ENCODE data around the gene FBN3.
A peak's percentile ranks its signal among the peaks of the same experiment; 100 is the strongest.
"Not testable (repeated sequence)": the region's sequence is repeated elsewhere in the genome, so short reads cannot be mapped to it uniquely, and the experiment has no call there.

FBN3 gene

DNA sequence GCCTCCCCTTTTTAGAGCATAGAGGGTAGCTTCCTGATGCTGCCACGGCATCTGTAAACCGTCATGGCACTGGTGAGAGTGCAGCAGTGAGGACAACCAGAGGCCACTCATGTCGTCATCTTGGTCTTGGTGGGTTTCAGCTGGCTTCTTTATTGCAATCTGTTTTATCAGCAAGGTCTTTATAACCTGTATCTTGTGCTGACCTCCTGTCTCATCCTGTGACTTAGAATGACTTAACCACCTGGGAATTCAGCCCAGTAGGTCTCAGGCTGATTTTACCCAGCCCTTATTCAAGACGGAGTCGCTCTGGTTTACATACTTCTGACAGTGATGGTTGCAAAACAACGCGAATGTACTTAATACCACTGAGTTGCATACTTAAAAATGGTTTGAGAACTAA lies 14.4 kb upstream of the FBN3 start:
- no peak overlapping the region for H3K4me3 ChIP-seq (ENCODE audit: low read depth in 1 of 2, low read length in 2 of 2)
- H3K9me3 ChIP-seq (ENCODE audit: control insufficient read depth in 1 of 2, low read length in 2 of 2), result no peaks in the 10 kb centered on the region
- no peaks in the 10 kb centered on the region for H3K4me1 ChIP-seq (ENCODE audit: control insufficient read depth in 1 of 2, insufficient read depth in 2 of 2, low read length in 2 of 2)
- no peaks in the 10 kb centered on the region for H3K36me3 ChIP-seq (ENCODE audit: control insufficient read depth in 1 of 2, insufficient read depth in 2 of 2, low read length in 2 of 2)
- no peak overlapping the region for H3K27ac ChIP-seq (ENCODE audit: low read length)
- H3K27me3 ChIP-seq (ENCODE audit: low read depth, low read length), result no peaks in the 10 kb centered on the region

- no peaks in the 10 kb centered on the region for H3K27me3 ChIP-seq (ENCODE audit: low read depth, low read length)
- H3K4me3 ChIP-seq (ENCODE audit: low read depth in 1 of 2, low read length in 2 of 2), result no peak overlapping the region
- H3K4me1 ChIP-seq (ENCODE audit: control insufficient read depth in 1 of 2, insufficient read depth in 2 of 2, low read length in 2 of 2), result no peaks in the 10 kb centered on the region
- H3K36me3 ChIP-seq (ENCODE audit: control insufficient read depth in 1 of 2, insufficient read depth in 2 of 2, low read length in 2 of 2), result no peaks in the 10 kb centered on the region
- no peak overlapping the region for H3K27ac ChIP-seq (ENCODE audit: low read length)
- no peaks in the 10 kb centered on the region for H3K9me3 ChIP-seq (ENCODE audit: control insufficient read depth in 1 of 2, low read length in 2 of 2)
Observed at GRCh38 chr19:8161135-8161646, 11.8 kb upstream of the FBN3 start.

GRCh38 chr19:8159322-8159721 lies 9.9 kb upstream of the FBN3 start:
- not testable (repeated sequence) for H3K4me3 ChIP-seq (ENCODE audit: low read depth in 1 of 2, low read length in 2 of 2); H3K27ac ChIP-seq (ENCODE audit: low read length); H3K27me3 ChIP-seq (ENCODE audit: low read depth, low read length); H3K9me3 ChIP-seq (ENCODE audit: control insufficient read depth in 1 of 2, low read length in 2 of 2); H3K36me3 ChIP-seq (ENCODE audit: control insufficient read depth in 1 of 2, insufficient read depth in 2 of 2, low read length in 2 of 2); H3K4me1 ChIP-seq (ENCODE audit: control insufficient read depth in 1 of 2, insufficient read depth in 2 of 2, low read length in 2 of 2)

GRCh38 chr19:8158411-8159074 lies 9.2 kb upstream of the FBN3 start:
- Histone ChIP-seq H3K27ac (ENCODE audit: low read length) (no peak overlapping the region), H3K27me3 (ENCODE audit: low read depth, low read length) (no peaks in the 10 kb centered on the region), H3K4me1 (ENCODE audit: control insufficient read depth in 1 of 2, insufficient read depth in 2 of 2, low read length in 2 of 2) (peaks cover 8 to 9% of the 10 kb centered on the region in 2 donors), H3K36me3 (ENCODE audit: control insufficient read depth in 1 of 2, insufficient read depth in 2 of 2, low read length in 2 of 2) (no peaks in the 10 kb centered on the region), H3K4me3 (ENCODE audit: low read depth in 1 of 2, low read length in 2 of 2) (no peak overlapping the region), H3K9me3 (ENCODE audit: control insufficient read depth in 1 of 2, low read length in 2 of 2) (no peaks in the 10 kb centered on the region)

DNA sequence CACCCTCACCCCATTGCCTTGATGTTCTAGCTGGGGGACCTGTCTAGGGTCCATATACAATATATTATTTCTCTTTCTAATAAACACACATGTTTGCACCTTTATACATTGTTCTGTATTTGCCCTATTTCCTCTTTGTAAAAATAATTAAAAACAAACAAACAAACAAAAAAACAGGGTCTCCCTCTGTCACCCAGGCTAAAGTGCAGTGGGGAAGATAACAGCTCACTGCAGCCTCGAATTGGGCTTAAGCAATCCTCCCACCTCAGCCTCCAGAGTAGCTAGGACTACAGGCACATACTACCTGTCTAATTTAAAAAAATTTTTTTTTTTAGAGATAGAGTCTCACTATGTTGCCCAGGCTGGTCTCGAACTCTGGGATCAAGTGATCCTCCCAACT lies 5.9 kb upstream of the FBN3 start:
- Histone ChIP-seq H3K36me3 (ENCODE audit: control insufficient read depth in 1 of 2, insufficient read depth in 2 of 2, low read length in 2 of 2) (no peaks in the 10 kb centered on the region), H3K4me3 (ENCODE audit: low read depth in 1 of 2, low read length in 2 of 2) (no peak overlapping the region), H3K9me3 (ENCODE audit: control insufficient read depth in 1 of 2, low read length in 2 of 2) (no peaks in the 10 kb centered on the region), H3K27ac (ENCODE audit: low read length) (no peak overlapping the region), H3K27me3 (ENCODE audit: low read depth, low read length) (no peaks in the 10 kb centered on the region), H3K4me1 (ENCODE audit: control insufficient read depth in 1 of 2, insufficient read depth in 2 of 2, low read length in 2 of 2) (peaks cover 8 to 9% of the 10 kb centered on the region in 2 donors)

GRCh38 chr19:8154014-8154413 lies 4.6 kb upstream of the FBN3 start:
- not testable (repeated sequence) for H3K9me3 ChIP-seq (ENCODE audit: control insufficient read depth in 1 of 2, low read length in 2 of 2); H3K27me3 ChIP-seq (ENCODE audit: low read depth, low read length); H3K36me3 ChIP-seq (ENCODE audit: control insufficient read depth in 1 of 2, insufficient read depth in 2 of 2, low read length in 2 of 2); H3K4me3 ChIP-seq (ENCODE audit: low read depth in 1 of 2, low read length in 2 of 2); H3K27ac ChIP-seq (ENCODE audit: low read length)
- H3K4me1 ChIP-seq (ENCODE audit: control insufficient read depth in 1 of 2, insufficient read depth in 2 of 2, low read length in 2 of 2), result peaks cover 8 to 15% of the 10 kb centered on the region in 2 donors

DNA sequence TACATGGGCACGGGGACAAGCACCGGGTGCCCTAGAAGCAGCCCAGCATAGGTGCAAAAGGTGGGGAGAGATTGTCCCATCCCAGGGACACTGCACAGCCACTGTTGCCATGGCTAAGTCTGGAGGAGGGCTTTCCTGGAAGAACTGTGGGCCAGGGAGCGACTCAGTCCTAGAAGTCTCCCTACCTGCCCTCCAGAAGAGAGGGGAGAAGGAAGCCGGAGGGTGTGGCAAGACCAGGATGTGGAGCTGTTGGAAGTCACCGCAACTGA lies 2.3 kb upstream of the FBN3 start:
- peaks cover 24% of the 10 kb centered on the region for H3K27me3 ChIP-seq (ENCODE audit: low read depth, low read length)
- peaks cover 10 to 22% of the 10 kb centered on the region in 2 donors for H3K4me1 ChIP-seq (ENCODE audit: control insufficient read depth in 1 of 2, insufficient read depth in 2 of 2, low read length in 2 of 2)
- no peaks in the 10 kb centered on the region for H3K9me3 ChIP-seq (ENCODE audit: control insufficient read depth in 1 of 2, low read length in 2 of 2)
- H3K4me3 ChIP-seq (ENCODE audit: low read depth in 1 of 2, low read length in 2 of 2), result no peak overlapping the region
- no peak overlapping the region for H3K27ac ChIP-seq (ENCODE audit: low read length)
- H3K36me3 ChIP-seq (ENCODE audit: control insufficient read depth in 1 of 2, insufficient read depth in 2 of 2, low read length in 2 of 2), result no peaks in the 10 kb centered on the region

DNA sequence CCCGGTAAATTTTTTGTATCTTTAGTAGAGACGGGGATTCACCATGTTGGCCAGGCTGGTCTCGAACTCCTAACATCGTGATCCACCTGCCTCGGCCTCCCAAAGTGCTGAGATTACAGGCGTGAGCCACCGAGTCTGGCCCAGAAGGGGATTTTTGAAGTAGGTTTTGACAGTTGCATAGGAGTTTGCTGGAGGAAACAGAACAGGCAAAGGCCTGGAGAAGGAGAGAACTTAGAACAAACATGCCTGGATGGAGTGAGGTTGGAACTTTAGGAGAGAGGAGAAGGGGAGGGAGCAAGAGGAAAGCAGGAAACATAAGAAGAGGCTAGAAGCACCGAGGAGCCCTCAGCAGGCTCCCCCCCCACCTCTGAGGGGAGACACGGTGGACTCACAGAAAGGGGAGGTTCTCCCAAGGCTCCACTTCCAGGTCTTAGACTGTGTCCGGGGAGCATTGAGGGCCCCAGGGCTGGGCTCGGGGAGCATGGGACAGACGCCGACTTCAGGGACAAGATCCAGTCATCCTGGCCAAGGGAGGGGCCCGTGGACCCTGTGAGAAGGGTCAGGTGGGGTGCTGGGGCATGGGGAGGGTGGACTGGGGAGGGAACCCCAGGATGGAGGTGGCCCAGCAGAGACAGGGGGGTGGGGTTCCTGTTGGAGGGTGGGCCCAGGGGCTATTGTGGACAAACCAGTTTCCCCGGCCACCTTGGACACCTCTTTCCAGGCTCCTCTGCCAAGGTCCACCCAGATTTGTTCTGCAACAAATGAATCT lies 1.8 kb upstream of the FBN3 start:
- H3K36me3 ChIP-seq (ENCODE audit: control insufficient read depth in 1 of 2, insufficient read depth in 2 of 2, low read length in 2 of 2), result no peaks in the 10 kb centered on the region
- peaks cover 27% of the 10 kb centered on the region for H3K27me3 ChIP-seq (ENCODE audit: low read depth, low read length)
- no peaks in the 10 kb centered on the region for H3K9me3 ChIP-seq (ENCODE audit: control insufficient read depth in 1 of 2, low read length in 2 of 2)
- no peak overlapping the region for H3K27ac ChIP-seq (ENCODE audit: low read length)
- peaks cover 10 to 22% of the 10 kb centered on the region in 2 donors for H3K4me1 ChIP-seq (ENCODE audit: control insufficient read depth in 1 of 2, insufficient read depth in 2 of 2, low read length in 2 of 2)
- no peak overlapping the region for H3K4me3 ChIP-seq (ENCODE audit: low read depth in 1 of 2, low read length in 2 of 2)

DNA sequence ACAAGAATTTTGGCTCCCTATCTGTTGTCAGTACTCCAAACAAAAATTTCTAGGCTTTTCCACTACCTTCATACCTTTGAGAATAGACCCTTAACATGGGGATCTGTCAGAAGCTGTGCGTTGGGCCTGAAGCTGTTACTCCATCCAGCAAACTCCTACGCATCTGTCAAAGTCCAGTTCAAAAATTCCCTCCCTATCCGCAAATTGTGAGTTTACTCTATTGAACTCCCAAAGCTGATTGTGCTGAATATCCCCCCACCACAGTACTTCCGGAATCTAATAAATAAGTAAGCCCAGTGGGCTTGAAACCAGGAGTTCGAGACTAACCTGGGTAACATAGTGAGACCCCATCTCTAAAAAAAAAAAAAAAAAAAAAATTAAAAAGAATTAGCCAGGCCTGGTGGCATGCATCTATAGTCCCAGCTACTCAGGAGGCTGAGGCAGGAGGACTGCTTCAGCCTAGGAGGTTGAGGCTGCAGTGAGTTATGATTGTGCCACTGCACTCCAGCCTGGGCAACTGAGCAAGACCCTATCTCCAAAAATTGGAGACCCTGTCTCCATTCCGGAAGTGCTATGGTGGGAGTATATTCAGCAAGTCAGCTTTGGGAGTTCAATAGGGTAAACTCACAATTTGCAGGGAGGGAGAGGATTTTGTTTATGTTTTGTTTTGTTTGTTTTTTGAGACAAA lies 930 bp upstream of the FBN3 start:
- Histone ChIP-seq H3K9me3 (ENCODE audit: control insufficient read depth in 1 of 2, low read length in 2 of 2) (no peaks in the 10 kb centered on the region), H3K4me3 (ENCODE audit: low read depth in 1 of 2, low read length in 2 of 2) (no peak overlapping the region), H3K4me1 (ENCODE audit: control insufficient read depth in 1 of 2, insufficient read depth in 2 of 2, low read length in 2 of 2) (peaks cover 10 to 22% of the 10 kb centered on the region in 2 donors), H3K27ac (ENCODE audit: low read length) (no peak overlapping the region), H3K36me3 (ENCODE audit: control insufficient read depth in 1 of 2, insufficient read depth in 2 of 2, low read length in 2 of 2) (no peaks in the 10 kb centered on the region), H3K27me3 (ENCODE audit: low read depth, low read length) (peaks cover 27% of the 10 kb centered on the region)

GRCh38 chr19:8148410-8149260 lies 757 bp downstream of the FBN3 start:
- H3K9me3 ChIP-seq (ENCODE audit: control insufficient read depth in 1 of 2, low read length in 2 of 2), result no peaks in the 10 kb centered on the region
- peak overlapping the region in 1 of 2 donors; percentile 38 for H3K4me3 ChIP-seq (ENCODE audit: low read depth in 1 of 2, low read length in 2 of 2)
- peaks cover 2 to 13% of the 10 kb centered on the region in 2 donors for H3K4me1 ChIP-seq (ENCODE audit: control insufficient read depth in 1 of 2, insufficient read depth in 2 of 2, low read length in 2 of 2)
- no peak overlapping the region for H3K27ac ChIP-seq (ENCODE audit: low read length)
- H3K36me3 ChIP-seq (ENCODE audit: control insufficient read depth in 1 of 2, insufficient read depth in 2 of 2, low read length in 2 of 2), result no peaks in the 10 kb centered on the region
- peaks cover 27% of the 10 kb centered on the region for H3K27me3 ChIP-seq (ENCODE audit: low read depth, low read length)

DNA sequence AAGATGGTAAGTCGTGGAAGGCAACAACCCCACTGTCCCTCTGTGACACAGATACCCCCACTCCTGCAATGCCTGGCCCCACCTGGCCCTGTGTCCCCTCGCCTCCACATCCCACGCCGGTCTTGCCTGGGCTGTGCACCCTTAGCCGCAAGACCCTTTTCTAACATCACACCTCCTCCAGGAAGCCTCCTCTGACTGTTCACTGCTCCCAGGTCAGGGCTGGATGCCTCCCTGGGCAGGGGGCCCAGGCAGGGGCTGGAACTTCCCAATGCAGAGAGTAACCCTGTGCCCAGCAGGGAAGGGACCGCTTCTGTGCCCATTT lies 1.3 kb downstream of the FBN3 start:
- Histone ChIP-seq H3K4me3 (ENCODE audit: low read depth in 1 of 2, low read length in 2 of 2) (no peak overlapping the region), H3K36me3 (ENCODE audit: control insufficient read depth in 1 of 2, insufficient read depth in 2 of 2, low read length in 2 of 2) (no peaks in the 10 kb centered on the region), H3K4me1 (ENCODE audit: control insufficient read depth in 1 of 2, insufficient read depth in 2 of 2, low read length in 2 of 2) (peaks cover 2 to 13% of the 10 kb centered on the region in 2 donors), H3K27ac (ENCODE audit: low read length) (no peak overlapping the region), H3K27me3 (ENCODE audit: low read depth, low read length) (peaks cover 27% of the 10 kb centered on the region), H3K9me3 (ENCODE audit: control insufficient read depth in 1 of 2, low read length in 2 of 2) (no peaks in the 10 kb centered on the region)

Measured in muscle layer of duodenum (tissue), 2 donors.